SHP77 treated with DMSO at 0.1 percent for 48 hours (cell line): Measurements from ENCODE around the gene ENTPD5.
"Not testable (repeated sequence)": the region's sequence is repeated elsewhere in the genome, so short reads cannot be mapped to it uniquely, and the experiment has no call there.

Experiments
- DNase-seq: peaks from one replicate; lab custom pipeline; 2025; lab: John Stamatoyannopoulos, UW

The ENTPD5 gene

DNA sequence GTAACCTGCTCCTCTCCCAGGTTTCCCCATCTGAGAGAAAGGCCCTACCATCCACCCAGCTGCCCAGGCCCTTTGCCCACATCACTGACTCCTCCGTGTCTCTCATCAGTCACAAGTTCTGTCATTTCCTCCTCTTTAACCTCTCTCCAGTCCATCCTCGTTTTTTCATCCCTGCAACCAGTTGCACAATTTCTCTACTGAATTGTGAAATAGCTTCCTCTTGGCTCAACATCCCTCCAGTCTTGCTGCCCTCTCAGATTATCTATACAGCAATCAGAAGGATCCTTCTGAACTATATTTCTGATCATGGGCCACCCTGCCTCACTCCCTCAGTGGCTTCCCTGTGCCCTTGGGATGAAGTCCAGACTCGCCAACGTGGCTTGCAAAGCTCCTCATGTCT, 76.0 kb downstream of the ENTPD5 start:
- no peak for DNase-seq

DNA sequence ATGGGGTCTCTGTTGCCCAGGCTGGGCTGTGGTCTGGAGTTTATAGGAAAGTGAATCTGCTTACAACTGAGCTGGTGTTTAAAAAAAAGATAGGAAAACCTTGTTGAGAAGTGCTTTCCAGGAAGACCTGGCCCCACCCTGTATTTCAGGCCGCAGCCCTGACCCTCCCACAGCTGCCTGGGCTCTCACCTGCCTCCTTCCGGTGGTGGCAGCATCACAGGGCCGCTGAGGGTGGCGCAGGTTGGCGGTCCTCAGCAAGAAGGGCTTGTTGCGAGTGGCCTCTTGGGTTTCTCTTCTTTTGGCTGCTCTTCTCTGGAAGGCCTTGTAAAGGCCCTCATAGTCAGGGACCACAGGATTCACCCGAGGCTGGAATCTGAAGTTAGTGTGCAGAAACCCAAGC, 76.9 kb downstream of the ENTPD5 start:
- no peak for DNase-seq

DNA sequence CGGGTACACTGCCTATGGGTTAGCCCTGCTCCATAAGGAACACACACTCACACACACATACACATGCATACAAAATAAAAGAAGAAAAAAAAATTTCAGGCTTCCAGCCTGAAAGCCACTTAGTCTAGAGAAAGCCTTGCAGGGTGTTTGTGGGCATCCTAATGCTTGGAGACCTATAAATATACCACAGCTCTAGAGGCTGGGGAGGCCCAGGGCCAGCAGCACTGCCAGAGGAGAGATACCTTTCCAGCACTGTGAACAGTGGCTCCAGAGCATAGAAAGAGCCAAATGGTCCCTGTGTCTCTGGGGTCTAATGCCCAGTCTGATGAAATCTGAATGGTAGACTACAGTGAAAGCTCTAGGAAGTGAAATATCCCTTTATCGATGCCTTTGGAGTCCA, 82.1 kb downstream of the ENTPD5 start:
- no peak for DNase-seq

GRCh38 chr14:73936548-73936947, 82.5 kb downstream of the ENTPD5 start:
- no peak for DNase-seq

GRCh38 chr14:73935666-73936065, 83.4 kb downstream of the ENTPD5 start:
- DNase-seq, result no peak

DNA sequence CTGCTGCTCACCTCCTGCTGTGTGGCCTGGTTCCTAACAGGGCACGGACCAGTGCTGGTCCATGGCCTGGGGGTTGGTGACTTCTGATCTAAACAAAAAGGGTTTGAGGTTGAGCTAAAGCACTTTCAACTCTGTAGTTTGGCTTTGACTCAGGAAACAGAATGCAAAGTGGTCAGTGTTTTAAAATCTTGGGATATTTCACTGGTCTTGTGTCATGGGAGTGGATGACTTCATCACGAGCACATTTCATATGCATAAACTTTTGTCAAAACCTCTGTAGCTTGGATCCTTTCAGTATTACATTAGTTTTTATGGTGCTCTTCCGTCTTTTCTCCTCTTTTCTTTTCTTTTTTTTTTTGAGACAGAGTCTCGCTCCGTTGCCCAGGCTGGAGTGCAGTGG, 94.8 kb downstream of the ENTPD5 start:
- no peak for DNase-seq

- not testable (repeated sequence) for DNase-seq
Observed at GRCh38 chr14:73919457-73919856, 99.6 kb downstream of the ENTPD5 start.

- no peak for DNase-seq
Observed at GRCh38 chr14:73916324-73916723, 102.8 kb downstream of the ENTPD5 start.

DNA sequence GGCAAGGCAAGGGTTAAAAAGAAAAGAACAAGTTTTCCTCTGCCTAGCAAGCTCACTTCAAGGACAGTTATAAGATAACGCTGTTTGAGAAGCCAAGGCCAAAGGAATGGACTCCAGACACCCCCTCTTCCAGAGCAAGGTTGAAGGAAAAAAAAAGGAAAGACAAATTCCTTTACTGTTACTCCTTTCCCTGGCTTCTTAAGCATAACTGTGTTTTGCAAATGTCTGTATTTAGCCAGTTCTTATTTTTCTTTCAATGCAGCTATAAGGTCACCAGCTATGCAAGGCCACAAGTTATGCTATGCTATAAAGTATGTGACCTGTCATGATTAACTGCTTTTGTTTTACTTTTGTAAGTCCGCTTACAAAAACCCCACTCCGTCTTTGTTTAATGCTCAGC, 105.8 kb downstream of the ENTPD5 start:
- no peak for DNase-seq

DNA sequence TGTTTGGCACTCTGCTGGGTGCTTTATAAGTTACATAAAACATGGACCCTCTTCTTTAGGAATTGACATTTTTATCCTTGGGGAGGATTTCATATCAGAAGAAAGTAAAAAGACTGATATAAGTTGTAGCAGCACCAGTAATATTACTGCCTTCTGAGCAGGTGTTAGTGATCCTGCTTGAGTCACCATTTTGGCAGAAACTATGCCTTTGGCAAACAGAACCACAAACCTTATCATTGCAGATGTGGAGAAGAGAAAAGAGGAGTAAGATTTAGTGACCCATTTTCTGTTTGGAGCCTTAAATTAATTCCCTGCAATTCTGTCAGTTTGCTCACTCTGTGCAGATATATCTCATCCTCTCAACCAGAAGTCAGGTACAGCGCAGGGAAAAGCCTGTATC, 109.4 kb downstream of the ENTPD5 start:
- no peak for DNase-seq
